SK-N-SH (cell line): ENCODE results near the gene FGD3. TPM values are rescaled to one million over a fixed set of nuclear protein-coding genes. Genes with fewer than 3 reads are reported as not detected.

Experiments used
- CTCF ChIA-PET: fragments of 300-600, 350-600 bp; formaldehyde crosslinking; extraction: SDS; loops from one replicate; lab custom pipeline; 2021; lab: Yijun Ruan, JAX
- POLR2A ChIA-PET: fragments of 350-600 bp; sonication (Branson Sonifier 250); formaldehyde crosslinking; extraction: SDS; loops from one replicate; lab custom pipeline; 2020; ENCODE audit warnings: antibody characterized with exemption, inconsistent platforms; lab: Yijun Ruan, JAX
- DNase-seq: peaks from one replicate; pipeline ENCODE4 v3.0.0; 2012
- H2AFZ ChIP-seq: fragments of 200-600 bp; sonication (generic); 2 replicates; pipeline ENCODE4 v1.8.1; 2016; ENCODE audit warnings: antibody characterized with exemption, mild to moderate bottlenecking, low read depth
- H3F3A ChIP-seq: fragments of 200-600 bp; sonication (generic); replicated peaks from 2 replicates; pipeline ENCODE3; 2016; ENCODE audit warnings: antibody characterized with exemption, mild to moderate bottlenecking; ENCODE audit not compliant: insufficient read depth
- H3K27ac ChIP-seq, 2 experiments: fragments of 200-500 bp in 1 of 2; fragments of 200-600 bp in 1 of 2; sonication (Bioruptor generic) in 1 of 2; sonication (generic), shearing (Covaris generic) in 1 of 2; 2 replicates each; pipeline versions ENCODE4 v1.5.1 to v1.6.1; 2014 to 2016; ENCODE audit warnings: low read depth in 2 of 2, inconsistent platforms in 1 of 2, low read length in 1 of 2, mild to moderate bottlenecking in 1 of 2, mixed read lengths in 1 of 2
- H3K27me3 ChIP-seq: fragments of 200-600 bp; sonication (generic), shearing (Covaris generic); 2 replicates; pipeline ENCODE4 v1.6.1; 2016; ENCODE audit warnings: mixed run types; ENCODE audit not compliant: insufficient read depth
- H3K36me3 ChIP-seq, 2 experiments: fragments of 200-500 bp in 1 of 2; fragments of 200-600 bp in 1 of 2; sonication (Bioruptor generic) in 1 of 2; sonication (generic) in 1 of 2; replicated peaks in 1 of 2; 2 replicates each; pipeline versions ENCODE3 to v1.5.1; 2014 to 2016; ENCODE audit warnings: low read length in 1 of 2, mild to moderate bottlenecking in 1 of 2; ENCODE audit not compliant: insufficient read depth in 2 of 2, control insufficient read depth in 1 of 2
- H3K4me1 ChIP-seq, 2 experiments: fragments of 200-500 bp in 1 of 2; fragments of 200-600 bp in 1 of 2; sonication (Bioruptor generic) in 1 of 2; sonication (generic), shearing (Covaris generic) in 1 of 2; 2 replicates each; pipeline versions ENCODE4 v1.5.1 to v1.6.1; 2014 to 2016; ENCODE audit warnings: low read depth in 1 of 2, low read length in 1 of 2, mixed run types in 1 of 2; ENCODE audit not compliant: insufficient read depth in 2 of 2, control insufficient read depth in 1 of 2
- H3K4me2 ChIP-seq: fragments of 200-600 bp; sonication (generic), shearing (Covaris generic); 2 replicates; pipeline ENCODE4 v1.6.1; 2017; ENCODE audit warnings: mixed run types
- H3K4me3 ChIP-seq, 2 experiments: fragments of 200-500 bp in 1 of 2; fragments of 200-600 bp in 1 of 2; sonication (Bioruptor generic) in 1 of 2; sonication (generic), shearing (Covaris generic) in 1 of 2; 2 replicates each; pipeline versions ENCODE4 v1.5.1 to v1.8.1; 2014 to 2016; ENCODE audit warnings: low read depth in 2 of 2, inconsistent platforms in 1 of 2, low read length in 1 of 2, mild to moderate bottlenecking in 1 of 2, mixed read lengths in 1 of 2, moderate library complexity in 1 of 2
- H3K79me2 ChIP-seq: fragments of 200-600 bp; sonication (generic); 2 replicates; pipeline ENCODE4 v1.8.1; 2017; ENCODE audit warnings: mild to moderate bottlenecking; ENCODE audit not compliant: insufficient read depth
- H3K9ac ChIP-seq: fragments of 200-600 bp; sonication (generic); 2 replicates; pipeline ENCODE4 v1.6.1; 2017; ENCODE audit warnings: mixed run types
- H3K9me2 ChIP-seq: fragments of 200-600 bp; sonication (generic); 2 replicates; pipeline ENCODE4 v1.6.1; 2017; ENCODE audit warnings: mixed run types
- H3K9me3 ChIP-seq: fragments of 200-600 bp; sonication (generic); 2 replicates; pipeline ENCODE4 v1.6.1; 2017; ENCODE audit warnings: mixed run types, mild to moderate bottlenecking, moderate library complexity
- H4K20me1 ChIP-seq: fragments of 200-600 bp; sonication (generic); 2 replicates; pipeline ENCODE4 v1.6.1; 2017; ENCODE audit warnings: mild to moderate bottlenecking, mixed run types; ENCODE audit not compliant: insufficient read depth
- CHD2 ChIP-seq: fragments of 150-350 bp; IDR thresholded peaks from 2 replicates; pipeline ENCODE4 v1.6.1; 2018; ENCODE audit warnings: low read length; ENCODE audit not compliant: partially characterized antibody
- EZH2phosphoT487 ChIP-seq: fragments of 200-600 bp; sonication (generic); IDR thresholded peaks from 2 replicates; pipeline ENCODE4 v1.6.1; 2017; ENCODE audit warnings: low read depth, mixed run types, mild to moderate bottlenecking, antibody characterized with exemption, moderate library complexity, borderline replicate concordance
- FOXJ3 ChIP-seq: sonication (generic); formaldehyde crosslinking; IDR thresholded peaks from 2 replicates; pipeline ENCODE4 v1.5.1; 2020; ENCODE audit warnings: mild to moderate bottlenecking, missing genetic modification reagents
- FOXM1 ChIP-seq: IDR thresholded peaks from 2 replicates; pipeline ENCODE4 v1.4.0; 2012; ENCODE audit warnings: low read depth, mild to moderate bottlenecking
- GABPA ChIP-seq: IDR thresholded peaks from 2 replicates; pipeline ENCODE4 v1.4.0; 2012; ENCODE audit warnings: low read depth, mild to moderate bottlenecking
- GATA2 ChIP-seq: sonication (generic); formaldehyde crosslinking; IDR thresholded peaks from 2 replicates; pipeline ENCODE4 v1.5.0; 2020; ENCODE audit warnings: mild to moderate bottlenecking, missing genetic modification reagents
- JUND ChIP-seq: IDR thresholded peaks from 2 replicates; pipeline ENCODE4 v1.4.0; 2012
- MXI1 ChIP-seq: IDR thresholded peaks from 2 replicates; pipeline ENCODE4 v1.6.1; 2012; ENCODE audit warnings: mild to moderate bottlenecking, low read depth, low read length, improper control_type of control experiment
- NFIC ChIP-seq: IDR thresholded peaks from 2 replicates; pipeline ENCODE4 v1.4.0; 2012; ENCODE audit warnings: borderline replicate concordance
- NRF1 ChIP-seq: IDR thresholded peaks from 2 replicates; pipeline ENCODE4 v1.6.1; 2012; ENCODE audit warnings: low read depth, mild to moderate bottlenecking, low read length
- RCOR1 ChIP-seq: fragments of 150-350 bp; IDR thresholded peaks from 2 replicates; pipeline ENCODE4 v1.6.1; 2017; ENCODE audit warnings: antibody characterized with exemption, low read length
- RFX5 ChIP-seq: IDR thresholded peaks from 2 replicates; pipeline ENCODE4 v1.6.1; 2012; ENCODE audit warnings: mild to moderate bottlenecking, improper control_type of control experiment, low read length
- RXRA ChIP-seq: IDR thresholded peaks from 2 replicates; pipeline ENCODE4 v1.4.0; 2012; ENCODE audit warnings: low read depth, mild to moderate bottlenecking, borderline replicate concordance
- TAF1 ChIP-seq: IDR thresholded peaks from 2 replicates; pipeline ENCODE4 v1.6.1; 2012; ENCODE audit warnings: low read depth, mild to moderate bottlenecking, low read length, moderate library complexity, borderline replicate concordance
- WGBS: methylation state at CpG from one replicate; pipeline ENCODE4 v1.1.6; 2017; ENCODE audit warnings: low lambda C conversion rate; 5-methylcytosine and 5-hydroxymethylcytosine counted together
- polyA plus RNA-seq, 3 experiments: library from polyadenylated mRNA; depleted of rRNA; stranded (reverse); fragments of >200 nt; gene quantifications; 2 replicates each; pipeline ENCODE4 v1.2.3, GENCODE V29; 2012
- TF ChIP-seq, protein P1 (sequence below): fragments of 150-350 bp; IDR thresholded peaks from 2 replicates; pipeline ENCODE4 v1.6.1; 2017; ENCODE audit warnings: antibody characterized with exemption, low read length, low read depth, borderline replicate concordance
- TF ChIP-seq, protein P2 (sequence below): IDR thresholded peaks from 2 replicates; pipeline ENCODE4 v1.4.0; 2012; ENCODE audit warnings: low read depth
- TF ChIP-seq, protein P3 (sequence below): fragments of 150-350 bp; IDR thresholded peaks from 2 replicates; pipeline ENCODE4 v1.6.1; 2016; ENCODE audit warnings: mild to moderate bottlenecking, low read depth, low read length
- TF ChIP-seq, protein P4 (sequence below): fragments of 200-600 bp; sonication (generic); IDR thresholded peaks from 2 replicates; pipeline ENCODE4 v1.6.1; 2017; ENCODE audit warnings: antibody characterized with exemption, mild to moderate bottlenecking, moderate library complexity
- TF ChIP-seq, protein P5 (sequence below): IDR thresholded peaks from 2 replicates; pipeline ENCODE4 v1.4.0; 2012; ENCODE audit warnings: low read depth, borderline replicate concordance
- TF ChIP-seq, protein P6 (sequence below): IDR thresholded peaks from 2 replicates; pipeline ENCODE4 v1.6.1; 2012; ENCODE audit warnings: mild to moderate bottlenecking, low read depth, low read length, moderate library complexity

Gene FGD3
- polyA plus RNA-seq, 1 of the 3 experiments (the other 2 are of a cell fraction), result not detected

DNA sequence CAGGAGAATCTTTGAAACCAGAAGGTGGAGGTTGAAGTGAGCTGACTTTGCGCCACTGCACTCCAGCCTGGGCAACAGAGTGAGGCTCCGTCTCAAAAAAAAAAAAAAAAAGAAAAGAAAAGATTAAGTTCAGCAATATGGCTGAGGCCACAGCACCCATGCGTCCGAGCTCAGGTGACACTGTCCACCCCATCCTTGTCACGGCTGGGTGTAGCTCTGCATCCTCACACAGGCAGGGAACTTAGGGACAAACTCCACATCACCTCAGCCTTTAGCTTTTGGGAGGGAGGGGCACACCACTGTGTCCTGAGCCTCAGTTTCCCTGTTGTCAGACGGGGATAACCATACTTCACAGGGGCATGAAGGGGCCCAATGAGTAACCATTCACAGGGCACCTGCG lies 15.5 kb downstream of the FGD3 start:
- POLR2A ChIA-PET, result no interaction called here
- Histone ChIP-seq H3K79me2 (no peaks in the 10 kb centered on the region; the same call in 1 of the 2 replicates), H3K9ac (no peak overlapping the region), H3K9me2 (no peaks in the 10 kb centered on the region), H3K9me3 (no peaks in the 10 kb centered on the region), H2AFZ (no peak overlapping the region), H3K4me3 (no peak overlapping the region), H3K27me3 (no peaks in the 10 kb centered on the region), H4K20me1 (no peaks in the 10 kb centered on the region), H3K27ac (no peak overlapping the region), H3K4me2 (no peak overlapping the region), H3K4me1 (no peaks in the 10 kb centered on the region), H3F3A (no peaks in the 10 kb centered on the region), H3K36me3 (no peaks in the 10 kb centered on the region)
- DNase-seq, result no peak
- WGBS, result 69% methylated on average over 7 of the region's 7 CpGs
- TF ChIP-seq, protein P1, sequence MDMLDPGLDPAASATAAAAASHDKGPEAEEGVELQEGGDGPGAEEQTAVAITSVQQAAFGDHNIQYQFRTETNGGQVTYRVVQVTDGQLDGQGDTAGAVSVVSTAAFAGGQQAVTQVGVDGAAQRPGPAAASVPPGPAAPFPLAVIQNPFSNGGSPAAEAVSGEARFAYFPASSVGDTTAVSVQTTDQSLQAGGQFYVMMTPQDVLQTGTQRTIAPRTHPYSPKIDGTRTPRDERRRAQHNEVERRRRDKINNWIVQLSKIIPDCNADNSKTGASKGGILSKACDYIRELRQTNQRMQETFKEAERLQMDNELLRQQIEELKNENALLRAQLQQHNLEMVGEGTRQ, result no peak
- TF ChIP-seq, protein P2, sequence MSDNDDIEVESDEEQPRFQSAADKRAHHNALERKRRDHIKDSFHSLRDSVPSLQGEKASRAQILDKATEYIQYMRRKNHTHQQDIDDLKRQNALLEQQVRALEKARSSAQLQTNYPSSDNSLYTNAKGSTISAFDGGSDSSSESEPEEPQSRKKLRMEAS, result no peak
- TF ChIP-seq JUND (no peak), FOXM1 (no peak), GATA2 (CRISPR knock-in tag) (no peak), RCOR1 (no peak), GABPA (no peak), NRF1 (no peak), TAF1 (no peak), EZH2phosphoT487 (no peak), RXRA (no peak), RFX5 (no peak), NFIC (no peak), MXI1 (no peak), FOXJ3 (CRISPR knock-in tag) (no peak), CHD2 (no peak)
- TF ChIP-seq, protein P3, sequence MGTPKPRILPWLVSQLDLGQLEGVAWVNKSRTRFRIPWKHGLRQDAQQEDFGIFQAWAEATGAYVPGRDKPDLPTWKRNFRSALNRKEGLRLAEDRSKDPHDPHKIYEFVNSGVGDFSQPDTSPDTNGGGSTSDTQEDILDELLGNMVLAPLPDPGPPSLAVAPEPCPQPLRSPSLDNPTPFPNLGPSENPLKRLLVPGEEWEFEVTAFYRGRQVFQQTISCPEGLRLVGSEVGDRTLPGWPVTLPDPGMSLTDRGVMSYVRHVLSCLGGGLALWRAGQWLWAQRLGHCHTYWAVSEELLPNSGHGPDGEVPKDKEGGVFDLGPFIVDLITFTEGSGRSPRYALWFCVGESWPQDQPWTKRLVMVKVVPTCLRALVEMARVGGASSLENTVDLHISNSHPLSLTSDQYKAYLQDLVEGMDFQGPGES, result no peak
- TF ChIP-seq, protein P4, sequence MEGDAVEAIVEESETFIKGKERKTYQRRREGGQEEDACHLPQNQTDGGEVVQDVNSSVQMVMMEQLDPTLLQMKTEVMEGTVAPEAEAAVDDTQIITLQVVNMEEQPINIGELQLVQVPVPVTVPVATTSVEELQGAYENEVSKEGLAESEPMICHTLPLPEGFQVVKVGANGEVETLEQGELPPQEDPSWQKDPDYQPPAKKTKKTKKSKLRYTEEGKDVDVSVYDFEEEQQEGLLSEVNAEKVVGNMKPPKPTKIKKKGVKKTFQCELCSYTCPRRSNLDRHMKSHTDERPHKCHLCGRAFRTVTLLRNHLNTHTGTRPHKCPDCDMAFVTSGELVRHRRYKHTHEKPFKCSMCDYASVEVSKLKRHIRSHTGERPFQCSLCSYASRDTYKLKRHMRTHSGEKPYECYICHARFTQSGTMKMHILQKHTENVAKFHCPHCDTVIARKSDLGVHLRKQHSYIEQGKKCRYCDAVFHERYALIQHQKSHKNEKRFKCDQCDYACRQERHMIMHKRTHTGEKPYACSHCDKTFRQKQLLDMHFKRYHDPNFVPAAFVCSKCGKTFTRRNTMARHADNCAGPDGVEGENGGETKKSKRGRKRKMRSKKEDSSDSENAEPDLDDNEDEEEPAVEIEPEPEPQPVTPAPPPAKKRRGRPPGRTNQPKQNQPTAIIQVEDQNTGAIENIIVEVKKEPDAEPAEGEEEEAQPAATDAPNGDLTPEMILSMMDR, result no peak
- TF ChIP-seq, protein P5, sequence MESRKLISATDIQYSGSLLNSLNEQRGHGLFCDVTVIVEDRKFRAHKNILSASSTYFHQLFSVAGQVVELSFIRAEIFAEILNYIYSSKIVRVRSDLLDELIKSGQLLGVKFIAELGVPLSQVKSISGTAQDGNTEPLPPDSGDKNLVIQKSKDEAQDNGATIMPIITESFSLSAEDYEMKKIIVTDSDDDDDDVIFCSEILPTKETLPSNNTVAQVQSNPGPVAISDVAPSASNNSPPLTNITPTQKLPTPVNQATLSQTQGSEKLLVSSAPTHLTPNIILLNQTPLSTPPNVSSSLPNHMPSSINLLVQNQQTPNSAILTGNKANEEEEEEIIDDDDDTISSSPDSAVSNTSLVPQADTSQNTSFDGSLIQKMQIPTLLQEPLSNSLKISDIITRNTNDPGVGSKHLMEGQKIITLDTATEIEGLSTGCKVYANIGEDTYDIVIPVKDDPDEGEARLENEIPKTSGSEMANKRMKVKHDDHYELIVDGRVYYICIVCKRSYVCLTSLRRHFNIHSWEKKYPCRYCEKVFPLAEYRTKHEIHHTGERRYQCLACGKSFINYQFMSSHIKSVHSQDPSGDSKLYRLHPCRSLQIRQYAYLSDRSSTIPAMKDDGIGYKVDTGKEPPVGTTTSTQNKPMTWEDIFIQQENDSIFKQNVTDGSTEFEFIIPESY, result no peak
- TF ChIP-seq, protein P6, sequence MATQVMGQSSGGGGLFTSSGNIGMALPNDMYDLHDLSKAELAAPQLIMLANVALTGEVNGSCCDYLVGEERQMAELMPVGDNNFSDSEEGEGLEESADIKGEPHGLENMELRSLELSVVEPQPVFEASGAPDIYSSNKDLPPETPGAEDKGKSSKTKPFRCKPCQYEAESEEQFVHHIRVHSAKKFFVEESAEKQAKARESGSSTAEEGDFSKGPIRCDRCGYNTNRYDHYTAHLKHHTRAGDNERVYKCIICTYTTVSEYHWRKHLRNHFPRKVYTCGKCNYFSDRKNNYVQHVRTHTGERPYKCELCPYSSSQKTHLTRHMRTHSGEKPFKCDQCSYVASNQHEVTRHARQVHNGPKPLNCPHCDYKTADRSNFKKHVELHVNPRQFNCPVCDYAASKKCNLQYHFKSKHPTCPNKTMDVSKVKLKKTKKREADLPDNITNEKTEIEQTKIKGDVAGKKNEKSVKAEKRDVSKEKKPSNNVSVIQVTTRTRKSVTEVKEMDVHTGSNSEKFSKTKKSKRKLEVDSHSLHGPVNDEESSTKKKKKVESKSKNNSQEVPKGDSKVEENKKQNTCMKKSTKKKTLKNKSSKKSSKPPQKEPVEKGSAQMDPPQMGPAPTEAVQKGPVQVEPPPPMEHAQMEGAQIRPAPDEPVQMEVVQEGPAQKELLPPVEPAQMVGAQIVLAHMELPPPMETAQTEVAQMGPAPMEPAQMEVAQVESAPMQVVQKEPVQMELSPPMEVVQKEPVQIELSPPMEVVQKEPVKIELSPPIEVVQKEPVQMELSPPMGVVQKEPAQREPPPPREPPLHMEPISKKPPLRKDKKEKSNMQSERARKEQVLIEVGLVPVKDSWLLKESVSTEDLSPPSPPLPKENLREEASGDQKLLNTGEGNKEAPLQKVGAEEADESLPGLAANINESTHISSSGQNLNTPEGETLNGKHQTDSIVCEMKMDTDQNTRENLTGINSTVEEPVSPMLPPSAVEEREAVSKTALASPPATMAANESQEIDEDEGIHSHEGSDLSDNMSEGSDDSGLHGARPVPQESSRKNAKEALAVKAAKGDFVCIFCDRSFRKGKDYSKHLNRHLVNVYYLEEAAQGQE, result no peak
- CTCF ChIA-PET, result no interaction called here
